Hematopoietic multipotent progenitor cell treated with erythropoietin and hydrocortisone succinate and interleukin-3 and kit ligand, for 4 days (in vitro differentiated cells): ENCODE measurements around the gene NDUFS7.

Experiments used
- DNase-seq: peaks from one replicate; pipeline ENCODE4 v3.0.0-alpha.2; 2015

NDUFS7 gene

DNA sequence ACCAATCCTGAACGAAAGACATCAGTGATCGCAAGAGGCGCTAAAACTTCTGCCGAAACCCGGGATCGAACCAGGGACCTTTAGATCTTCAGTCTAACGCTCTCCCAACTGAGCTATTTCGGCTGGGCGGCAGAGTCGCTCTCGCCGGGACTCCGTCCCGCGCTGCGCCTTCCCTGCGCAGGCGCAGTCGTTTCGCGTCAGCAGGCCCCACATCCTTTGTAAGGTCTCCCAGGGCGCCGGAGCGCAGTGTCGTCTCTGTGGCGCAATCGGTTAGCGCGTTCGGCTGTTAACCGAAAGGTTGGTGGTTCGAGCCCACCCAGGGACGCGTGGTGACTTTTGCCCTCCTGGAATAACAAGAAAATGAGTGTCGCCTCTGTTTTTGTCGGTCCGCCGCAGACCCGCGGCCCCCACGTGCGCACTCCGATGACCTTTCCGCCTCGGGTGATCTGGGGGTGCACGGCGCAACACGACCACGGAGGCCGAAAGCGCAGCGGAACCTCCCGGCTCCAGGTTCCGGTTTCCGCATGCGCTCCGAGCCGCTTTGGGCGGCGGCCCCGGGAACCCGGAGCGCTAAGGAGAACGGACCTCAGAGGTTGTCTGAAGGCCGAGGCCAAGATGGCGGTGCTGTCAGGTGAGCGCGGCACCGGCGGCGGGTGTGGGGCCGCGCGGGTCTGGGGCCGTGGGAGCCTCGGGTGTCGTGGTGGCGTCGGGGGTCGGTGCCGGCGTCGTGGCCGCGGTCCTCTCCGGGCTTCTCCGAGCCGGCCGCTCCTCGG lies at the start of gene NDUFS7:
Gene NDUFS7, plus strand, starts transcription at position 596 of the 773 bp plus-strand sequence. Its CDS starts 20 bp downstream, at position 616.
- DNase-seq, result peak; percentile 94

DNA sequence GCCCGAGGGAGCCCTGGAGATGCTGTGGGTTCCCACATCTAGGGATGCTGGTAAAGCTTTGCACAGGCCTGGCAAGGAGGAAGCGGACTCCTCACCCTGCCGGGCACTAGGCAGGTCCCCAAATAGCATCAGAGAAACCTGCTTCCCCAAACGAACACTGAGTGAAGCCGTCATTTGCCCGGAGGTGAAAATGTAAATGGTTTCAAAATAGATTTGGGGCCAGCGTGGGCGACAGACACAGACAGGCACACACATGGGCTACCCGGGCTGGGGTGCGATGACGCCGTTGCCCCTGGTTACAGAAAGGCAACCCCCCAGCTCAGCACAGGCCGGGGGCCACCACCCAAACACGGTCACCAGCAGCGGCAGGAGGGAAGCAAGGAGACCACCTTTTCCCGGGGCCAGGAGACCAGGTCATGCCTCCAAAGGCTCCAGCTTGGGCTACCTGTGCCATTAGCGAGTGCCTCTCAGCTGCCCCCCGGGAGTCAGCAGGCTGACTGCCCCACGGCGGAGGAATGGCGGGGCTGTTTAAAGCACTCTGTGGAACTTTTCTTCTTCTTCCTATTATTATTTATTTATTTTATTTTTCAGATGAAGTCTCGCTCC lies 47.5 kb upstream of the NDUFS7 start:
- no peak for DNase-seq

DNA sequence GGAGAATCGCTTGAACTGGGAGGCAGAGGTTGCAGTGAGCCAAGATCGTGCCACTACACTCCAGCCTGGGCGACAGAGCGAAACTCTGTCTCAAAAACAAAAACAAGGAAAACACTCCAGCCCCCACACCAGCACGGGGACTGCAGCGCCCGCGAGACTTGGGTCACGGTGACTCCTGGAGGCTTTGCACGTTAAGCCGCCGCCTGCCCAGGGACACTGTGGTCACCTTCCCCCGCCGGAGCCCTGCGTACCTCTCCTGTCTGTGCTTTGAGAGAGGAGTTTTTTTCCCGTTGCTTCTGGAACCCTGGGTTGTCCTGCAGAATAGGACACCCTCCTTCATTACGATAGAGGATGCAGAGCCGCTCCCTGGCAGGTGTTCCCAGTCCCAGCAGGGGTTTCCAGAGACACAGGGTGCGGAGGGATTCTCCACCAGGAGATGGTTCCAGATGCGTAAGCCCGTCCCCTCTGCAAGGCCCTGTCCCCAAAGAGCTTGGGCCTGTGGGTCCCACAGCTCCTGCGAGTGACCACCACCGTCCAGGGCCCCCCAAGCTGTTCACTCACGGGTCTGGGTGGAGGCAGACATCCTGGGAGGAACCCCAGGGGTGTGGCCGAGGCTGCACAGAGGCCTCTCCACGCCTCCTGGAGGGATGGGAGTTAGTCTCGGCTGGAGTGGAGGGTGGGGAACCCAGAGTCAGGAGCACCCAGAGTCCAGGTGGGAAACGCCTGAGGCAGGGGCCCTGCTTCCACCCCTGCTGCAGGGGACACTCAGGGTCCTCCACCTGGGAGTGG lies 42.8 kb upstream of the NDUFS7 start:
- no peak for DNase-seq

DNA sequence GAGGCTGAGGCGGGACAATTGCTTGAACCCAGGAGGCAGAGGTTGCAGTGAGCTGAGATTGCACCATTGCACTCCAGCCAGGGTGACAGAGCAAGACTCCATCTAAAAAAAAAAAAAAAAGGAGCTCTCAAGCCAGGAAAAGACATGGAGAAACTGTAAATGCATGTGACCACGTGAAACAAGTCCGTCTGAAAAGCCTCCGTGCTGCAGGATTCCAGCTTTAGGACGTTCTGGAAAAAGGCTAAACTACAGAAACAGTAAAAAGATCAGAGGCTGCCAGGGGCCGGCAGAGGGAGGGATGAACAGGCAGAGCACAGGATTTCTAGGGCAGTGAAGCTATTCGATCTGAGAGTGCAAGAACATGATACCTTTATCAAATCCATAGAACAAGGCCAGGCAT lies 40.7 kb upstream of the NDUFS7 start:
- no peak for DNase-seq

DNA sequence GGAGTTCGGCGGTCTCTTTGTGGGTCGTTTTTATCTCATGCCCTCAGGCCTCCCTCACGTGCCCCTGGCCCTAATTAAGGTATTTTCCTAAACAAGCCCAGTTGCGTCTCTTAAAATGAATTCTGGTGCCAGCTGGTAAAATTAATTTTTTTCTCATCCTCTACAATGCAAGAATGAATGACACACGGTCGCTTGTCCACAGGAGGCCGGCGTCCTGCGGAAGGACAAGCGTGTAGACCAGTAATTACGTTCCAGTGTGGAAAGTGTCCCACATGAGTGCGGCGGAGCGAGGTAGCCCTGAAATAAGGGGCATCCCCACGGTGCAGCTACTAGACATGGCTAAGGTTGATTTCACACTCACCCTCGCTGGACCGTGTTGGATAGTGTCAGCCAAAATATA lies 34.5 kb upstream of the NDUFS7 start:
- no peak for DNase-seq

DNA sequence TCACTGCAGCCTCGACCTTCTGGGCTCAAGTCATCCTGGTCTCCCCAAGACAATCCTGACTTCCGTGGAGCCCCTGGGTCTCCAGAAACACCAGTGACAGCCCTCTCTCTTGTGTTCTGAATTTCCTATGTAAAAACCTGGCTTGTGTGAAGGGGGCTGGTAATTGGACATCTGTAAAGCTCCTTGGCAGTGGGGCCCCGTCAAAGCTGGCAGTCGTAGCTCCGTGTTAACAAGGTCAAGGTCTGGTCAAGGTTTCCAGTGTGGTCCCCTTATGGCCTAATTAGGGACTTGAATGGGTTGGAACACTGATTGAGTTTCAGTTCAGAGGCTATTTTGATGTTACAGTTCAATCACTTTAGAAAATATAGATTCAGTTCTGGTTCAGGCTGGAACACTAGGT lies 32.8 kb upstream of the NDUFS7 start:
- DNase-seq, result no peak

DNA sequence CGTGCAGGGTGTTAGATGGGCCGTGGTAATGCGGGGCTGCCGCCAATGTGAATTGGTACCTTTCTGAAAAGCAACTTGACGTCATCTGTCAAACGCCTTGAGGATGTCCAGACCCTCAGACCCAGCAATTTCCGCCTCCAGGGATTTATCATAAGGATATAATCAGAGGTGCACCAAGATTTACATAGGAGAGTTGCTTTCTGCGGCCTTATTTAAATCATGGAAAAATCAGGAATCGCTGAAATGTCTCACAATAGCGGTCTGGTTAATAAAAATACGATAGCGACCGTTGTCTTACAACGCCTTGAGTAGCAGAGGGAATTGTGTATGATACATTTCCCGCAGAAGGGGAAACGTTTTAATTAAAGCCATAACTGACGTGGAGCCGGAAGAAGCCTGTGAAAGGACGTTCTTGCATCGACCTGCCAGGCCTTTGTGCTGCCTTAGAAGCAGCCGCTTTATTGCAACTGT lies 32.3 kb upstream of the NDUFS7 start:
- DNase-seq, result no peak

DNA sequence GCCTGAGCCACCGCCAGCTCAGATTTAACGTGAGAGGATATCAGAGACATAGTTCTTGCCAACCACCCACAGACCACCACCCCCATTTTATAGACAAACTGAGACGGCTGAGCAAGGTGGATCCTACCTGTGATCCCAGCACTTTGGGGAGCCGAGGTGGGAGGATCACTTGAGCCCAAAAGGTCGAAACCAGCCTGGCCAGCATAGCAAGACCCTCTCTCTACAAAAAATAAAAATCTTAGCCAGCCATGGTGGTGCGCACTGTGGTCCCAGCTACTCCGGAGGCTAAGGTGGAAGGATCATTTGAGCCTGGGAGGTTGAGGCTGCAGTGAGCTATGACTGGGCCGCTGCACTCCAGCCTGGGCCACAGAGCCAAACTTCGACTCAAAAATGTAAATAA lies 30.6 kb upstream of the NDUFS7 start:
- no peak for DNase-seq

DNA sequence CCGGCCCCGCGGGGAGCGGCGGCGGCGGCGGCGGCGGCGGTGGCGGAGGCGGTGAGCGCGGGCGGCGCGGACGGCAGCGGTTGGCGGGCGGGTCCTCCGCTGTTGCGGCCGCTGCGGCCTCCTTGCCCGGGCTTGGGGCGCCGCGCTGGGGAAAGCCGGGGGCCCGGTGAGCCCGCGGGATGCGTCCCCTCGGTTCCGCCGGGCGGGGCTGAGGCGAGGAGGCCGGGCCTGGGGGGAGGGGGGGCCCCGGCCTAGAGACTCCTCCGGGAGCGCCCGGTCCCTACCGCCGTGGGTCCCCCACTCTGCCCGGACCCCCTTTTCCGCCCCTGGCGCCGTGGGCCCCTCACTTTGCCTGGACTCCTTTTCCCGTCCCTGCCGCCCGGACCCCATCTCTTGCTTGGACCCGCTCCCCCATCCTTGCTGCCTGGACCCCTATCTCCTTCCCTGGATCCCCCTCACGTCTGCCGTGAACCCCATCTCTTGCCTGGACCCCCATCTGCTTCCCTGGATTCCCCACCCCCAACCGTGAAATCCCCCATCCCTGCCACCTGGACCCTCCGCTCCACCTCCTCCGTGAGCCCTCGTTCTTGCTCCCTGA lies 28.6 kb upstream of the NDUFS7 start:
- DNase-seq, result no peak

DNA sequence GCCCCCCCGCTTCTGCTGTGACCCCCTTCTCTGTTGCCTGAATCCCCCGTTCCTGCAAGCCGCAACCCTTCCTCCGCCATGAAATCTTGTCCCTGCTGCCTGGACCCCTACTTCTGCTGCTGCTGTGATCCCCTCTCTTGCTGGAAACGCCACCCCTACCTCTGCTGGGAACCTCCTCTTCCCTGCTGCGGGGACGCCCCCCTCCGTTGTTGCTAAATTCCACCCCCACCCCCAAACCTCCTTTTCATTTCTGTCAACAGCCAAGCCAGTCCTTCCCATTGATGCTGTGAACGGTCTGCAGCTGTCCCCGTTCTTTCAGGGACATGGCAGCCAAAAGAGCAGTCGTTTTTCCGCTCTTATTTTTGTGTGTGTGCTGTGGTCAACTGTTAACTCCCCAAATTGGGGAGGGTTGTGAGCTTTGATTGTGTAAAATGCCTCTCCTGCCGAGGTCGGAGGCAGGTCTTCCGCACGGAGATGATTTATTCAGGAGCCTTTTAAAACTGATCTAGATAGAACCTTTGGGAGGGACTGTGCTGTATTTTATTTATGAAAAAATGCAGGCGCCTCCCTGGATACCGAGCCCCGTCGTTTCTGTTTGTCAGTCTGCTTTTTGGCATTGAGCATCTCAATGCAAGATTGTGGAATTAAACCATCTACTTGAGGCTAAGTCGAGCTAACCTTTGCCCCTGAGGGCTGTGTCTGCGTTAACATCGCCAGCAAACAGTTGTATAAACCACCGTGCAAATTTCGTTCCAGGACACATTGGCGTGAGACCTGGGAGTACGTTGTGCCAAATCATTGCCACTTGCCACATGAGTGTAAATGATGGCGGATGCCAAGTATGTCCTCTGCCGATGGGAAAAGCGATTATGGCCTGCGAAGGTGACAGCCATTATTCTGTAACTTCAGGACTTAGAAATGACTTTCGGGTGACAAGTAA lies 27.9 kb upstream of the NDUFS7 start:
- DNase-seq, result peak; percentile 50

DNA sequence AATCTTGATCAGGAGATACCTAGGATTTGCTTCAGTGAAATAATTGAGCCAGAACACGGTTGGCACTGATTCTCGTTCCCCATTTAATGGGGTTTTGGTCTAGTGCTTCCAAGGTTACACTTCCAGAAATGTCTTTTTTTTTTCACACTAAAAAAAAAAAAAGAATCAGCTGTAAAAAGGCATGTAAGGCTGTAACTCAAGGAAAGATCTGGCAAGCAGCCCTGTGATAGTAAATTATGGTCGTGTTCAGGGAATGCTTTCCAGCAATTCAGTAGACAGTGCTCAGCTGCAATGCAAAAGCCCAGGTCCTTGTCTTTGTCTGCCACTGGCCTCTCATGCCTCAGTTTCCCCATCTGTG lies 27.2 kb upstream of the NDUFS7 start:
- DNase-seq, result no peak

DNA sequence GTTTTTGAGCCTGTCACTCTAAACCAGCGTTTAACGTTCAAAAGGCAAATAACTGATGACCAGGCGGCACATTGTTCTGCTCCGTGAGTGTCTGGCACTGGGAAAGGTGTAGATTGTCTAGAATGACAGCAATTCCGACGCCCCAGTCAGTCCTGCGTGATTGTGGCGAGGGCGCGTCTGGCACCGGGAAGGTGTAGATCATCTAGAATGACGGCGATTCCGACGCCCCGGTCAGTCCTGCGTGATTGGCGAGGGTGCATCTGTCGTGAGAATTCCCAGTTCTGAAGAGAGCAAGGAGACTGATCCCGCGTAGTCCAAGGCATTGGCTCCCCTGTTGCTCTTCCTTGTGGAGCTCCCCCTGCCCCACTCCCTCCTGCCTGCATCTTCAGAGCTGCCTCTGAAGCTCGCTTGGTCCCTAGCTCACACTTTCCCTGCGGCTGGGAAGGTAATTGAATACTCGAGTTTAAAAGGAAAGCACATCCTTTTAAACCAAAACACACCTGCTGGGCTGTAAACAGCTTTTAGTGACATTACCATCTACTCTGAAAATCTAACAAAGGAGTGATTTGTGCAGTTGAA lies 26.1 kb upstream of the NDUFS7 start:
- DNase-seq, result no peak

DNA sequence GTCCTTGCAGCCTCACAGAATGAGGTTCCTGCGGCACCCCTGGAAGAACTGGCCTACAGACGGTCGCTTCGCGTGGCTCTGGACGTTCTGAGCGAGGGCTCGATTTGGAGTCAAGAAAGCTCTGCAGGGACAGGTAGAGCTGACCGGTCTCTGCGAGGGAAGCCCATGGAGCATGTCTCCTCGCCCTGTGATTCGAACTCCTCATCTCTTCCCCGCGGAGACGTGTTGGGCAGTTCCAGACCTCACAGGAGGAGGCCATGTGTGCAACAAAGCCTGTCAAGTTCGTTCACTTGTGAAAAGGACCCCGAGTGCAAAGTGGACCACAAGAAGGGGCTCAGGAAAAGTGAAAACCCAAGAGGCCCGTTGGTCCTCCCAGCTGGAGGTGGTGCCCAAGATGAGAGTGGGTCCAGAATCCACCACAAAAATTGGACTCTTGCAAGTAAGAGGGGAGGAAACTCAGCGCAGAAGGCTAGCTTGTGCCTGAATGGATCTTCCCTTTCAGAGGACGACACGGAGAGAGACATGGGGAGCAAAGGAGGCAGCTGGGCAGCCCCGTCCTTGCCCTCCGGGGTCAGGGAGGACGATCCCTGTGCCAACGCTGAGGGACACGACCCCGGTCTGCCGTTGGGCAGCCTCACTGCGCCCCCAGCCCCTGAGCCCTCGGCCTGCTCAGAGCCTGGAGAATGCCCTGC lies 23.4 kb upstream of the NDUFS7 start:
- DNase-seq, result no peak

DNA sequence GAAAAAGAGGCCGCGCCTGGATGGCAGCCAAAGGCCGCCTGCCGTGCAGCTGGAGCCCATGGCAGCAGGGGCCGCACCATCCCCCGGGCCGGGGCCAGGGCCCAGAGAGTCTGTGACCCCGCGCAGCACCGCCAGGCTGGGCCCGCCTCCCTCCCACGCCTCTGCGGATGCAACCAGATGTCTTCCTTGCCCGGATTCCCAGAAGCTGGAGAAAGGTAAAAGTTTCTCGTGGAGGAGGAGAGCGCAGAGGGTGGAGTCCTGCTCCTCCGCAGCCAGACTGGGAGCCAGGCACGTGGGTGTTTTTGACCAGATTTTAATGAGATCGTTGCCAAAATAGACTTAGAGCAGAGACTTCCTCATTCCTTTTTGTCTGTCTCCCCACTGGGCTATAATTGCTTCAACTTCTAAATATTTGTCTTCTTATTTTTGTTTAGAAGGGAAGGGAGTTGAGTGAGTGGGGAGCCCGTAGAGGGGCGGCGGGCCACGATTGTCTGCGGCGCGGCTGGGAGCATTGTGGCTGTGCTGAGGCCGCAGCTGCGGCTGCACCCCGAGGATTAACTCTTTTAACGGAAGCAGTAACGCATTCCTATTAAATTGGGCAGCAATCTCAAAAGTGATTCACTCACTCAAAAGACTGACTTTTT lies 22.8 kb upstream of the NDUFS7 start:
- peak; percentile 41 for DNase-seq

DNA sequence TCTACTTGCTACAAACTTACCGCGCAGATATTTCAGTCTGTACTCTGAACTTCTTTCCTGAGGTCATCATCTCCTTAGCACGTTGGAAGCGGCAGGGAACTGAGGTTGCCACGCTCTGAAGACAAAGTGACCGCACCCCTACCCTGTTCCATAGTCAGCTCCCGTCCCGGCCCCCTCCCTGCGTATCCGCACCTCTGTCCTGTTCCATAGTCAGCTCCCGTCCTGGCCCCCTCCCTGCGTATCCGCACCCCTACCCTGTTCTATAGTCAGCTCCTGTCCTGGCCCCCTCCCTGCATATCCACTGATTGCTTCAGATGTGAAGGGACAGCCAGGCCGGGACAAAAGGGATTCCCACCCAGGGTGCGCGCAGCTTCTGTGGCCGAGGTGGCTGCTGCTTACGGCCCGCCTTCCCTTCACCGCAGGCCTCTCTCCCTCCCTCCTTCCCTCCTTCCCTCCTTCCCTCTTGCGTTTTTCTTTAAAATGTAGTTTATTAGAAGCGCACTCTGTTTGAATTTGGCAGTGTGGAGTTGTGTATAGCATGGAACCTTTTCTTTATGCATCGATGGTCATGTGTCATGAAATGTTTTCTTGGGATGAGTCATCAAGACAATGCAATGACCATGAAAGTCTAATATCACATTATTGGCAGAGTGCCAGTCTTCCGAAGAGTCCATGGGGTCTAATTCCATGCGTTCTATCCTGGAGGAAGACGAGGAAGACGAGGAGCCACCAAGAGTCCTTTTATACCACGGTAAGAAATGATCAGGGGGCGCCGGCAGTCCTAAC lies 21.9 kb upstream of the NDUFS7 start:
- DNase-seq, result no peak

DNA sequence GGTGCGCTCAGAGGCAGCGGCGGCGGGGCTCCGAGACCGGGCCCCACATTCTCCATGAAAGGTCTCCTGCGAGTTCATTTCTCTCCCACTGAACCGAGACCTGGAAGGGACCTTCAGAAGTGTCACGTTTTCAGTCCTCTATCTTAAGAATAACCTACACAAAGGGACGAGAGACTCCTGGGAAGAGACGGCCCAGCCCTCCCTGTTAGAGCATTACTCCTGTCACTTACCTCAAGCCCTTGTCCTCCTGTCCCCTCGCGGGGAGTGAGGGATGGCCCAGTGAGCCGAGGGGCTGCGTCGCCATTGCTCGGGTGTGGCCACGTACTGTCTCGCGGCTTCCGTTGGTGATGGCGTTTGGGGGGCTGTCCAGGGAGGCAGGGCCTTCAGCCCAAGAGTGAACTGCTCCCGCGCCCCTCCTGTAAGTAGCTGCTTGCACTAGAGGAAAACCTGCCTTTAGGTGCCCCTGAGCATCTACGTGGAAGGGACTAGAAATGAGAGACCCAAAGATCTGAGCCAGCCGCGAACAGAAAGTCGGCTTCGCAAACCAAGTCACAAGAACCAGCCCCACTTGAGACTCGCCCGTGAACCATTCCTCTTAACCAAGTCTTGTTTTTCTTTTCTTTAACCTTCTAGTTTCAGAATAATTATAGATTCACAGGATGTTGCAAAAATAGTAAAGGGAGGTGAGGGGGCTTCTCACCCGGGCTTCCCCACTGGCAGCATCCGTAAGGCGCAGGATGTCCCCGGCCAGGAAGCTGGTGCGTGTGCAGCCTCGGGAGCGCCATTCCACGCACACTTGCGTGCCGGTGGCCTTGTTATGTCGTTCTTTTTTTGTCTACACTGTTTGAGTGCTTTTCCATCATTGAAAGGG lies 21.1 kb upstream of the NDUFS7 start:
- no peak for DNase-seq

DNA sequence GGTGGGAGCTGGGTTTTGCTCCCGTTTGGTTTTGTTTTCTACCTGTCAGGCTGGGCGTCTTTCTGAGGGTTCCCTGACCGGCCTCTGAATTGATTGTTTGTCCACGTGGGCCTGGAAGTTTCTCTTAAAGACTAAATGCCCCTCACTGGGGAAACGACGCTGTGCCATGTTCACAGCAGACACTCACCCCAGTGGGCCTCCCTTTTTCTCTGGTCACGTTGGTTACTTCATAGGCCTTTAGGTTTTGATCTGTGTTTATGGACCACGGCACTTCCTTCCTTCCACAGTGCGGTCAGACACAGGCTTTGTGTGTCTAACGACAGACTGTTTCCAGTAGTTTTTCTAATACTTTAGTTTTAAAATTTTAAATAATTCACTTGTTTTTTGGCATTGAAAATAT lies 20.1 kb upstream of the NDUFS7 start:
- peak; percentile 78 for DNase-seq

DNA sequence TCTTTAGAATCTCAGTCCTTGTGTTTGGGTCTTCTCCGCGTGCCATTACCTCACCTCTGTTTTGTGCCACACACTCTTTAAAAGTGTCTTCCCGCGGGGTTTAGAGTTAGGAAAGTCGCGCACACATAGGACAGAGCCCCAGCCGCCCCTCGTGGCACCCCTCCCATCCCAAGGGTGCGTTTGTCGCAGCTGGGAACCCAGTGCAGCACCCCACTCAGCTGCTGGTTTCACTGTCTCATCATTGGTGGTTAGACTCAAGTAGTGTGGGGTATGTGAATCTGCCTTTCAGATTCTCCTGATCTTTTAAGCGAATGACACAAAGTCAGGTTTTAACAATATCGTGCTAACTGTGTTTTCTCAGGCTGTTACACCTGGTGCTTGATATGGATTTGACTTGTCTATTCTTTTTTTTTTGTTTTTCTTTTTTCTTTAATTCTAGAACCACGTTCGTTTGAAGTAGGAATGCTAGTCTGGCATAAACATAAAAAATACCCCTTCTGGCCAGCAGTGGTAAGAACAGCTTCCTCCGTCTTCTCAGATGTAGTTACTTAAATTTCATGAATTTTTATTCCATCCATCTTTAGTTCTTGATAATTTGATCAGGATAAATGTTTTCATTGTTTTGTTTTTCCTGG lies 19.5 kb upstream of the NDUFS7 start:
- peak; percentile 74 for DNase-seq
